Breast epithelium (tissue), 3 donors: ENCODE data around the gene ADARB2.

Experiments used
- POLR2A ChIP-seq: fragments of 450-650 bp; IDR thresholded peaks from one replicate; pipeline ENCODE4 v1.6.1; 2016; ENCODE audit warnings: antibody characterized with exemption, mild to moderate bottlenecking, moderate library complexity
- POLR2AphosphoS5 ChIP-seq, 3 donors: sonication (generic); formaldehyde crosslinking; IDR thresholded peaks; one replicate each; pipeline ENCODE4 v1.6.1; 2017; ENCODE audit warnings: antibody characterized with exemption in 3 of 3
- TF ChIP-seq, protein P1 (sequence below), 3 donors: fragments of 450-650 bp; IDR thresholded peaks; one replicate each; pipeline ENCODE4 v1.5.1; 2016 to 2017; ENCODE audit warnings: antibody characterized with exemption in 3 of 3, mild to moderate bottlenecking in 3 of 3, moderate library complexity in 3 of 3

- TF ChIP-seq, protein P1, sequence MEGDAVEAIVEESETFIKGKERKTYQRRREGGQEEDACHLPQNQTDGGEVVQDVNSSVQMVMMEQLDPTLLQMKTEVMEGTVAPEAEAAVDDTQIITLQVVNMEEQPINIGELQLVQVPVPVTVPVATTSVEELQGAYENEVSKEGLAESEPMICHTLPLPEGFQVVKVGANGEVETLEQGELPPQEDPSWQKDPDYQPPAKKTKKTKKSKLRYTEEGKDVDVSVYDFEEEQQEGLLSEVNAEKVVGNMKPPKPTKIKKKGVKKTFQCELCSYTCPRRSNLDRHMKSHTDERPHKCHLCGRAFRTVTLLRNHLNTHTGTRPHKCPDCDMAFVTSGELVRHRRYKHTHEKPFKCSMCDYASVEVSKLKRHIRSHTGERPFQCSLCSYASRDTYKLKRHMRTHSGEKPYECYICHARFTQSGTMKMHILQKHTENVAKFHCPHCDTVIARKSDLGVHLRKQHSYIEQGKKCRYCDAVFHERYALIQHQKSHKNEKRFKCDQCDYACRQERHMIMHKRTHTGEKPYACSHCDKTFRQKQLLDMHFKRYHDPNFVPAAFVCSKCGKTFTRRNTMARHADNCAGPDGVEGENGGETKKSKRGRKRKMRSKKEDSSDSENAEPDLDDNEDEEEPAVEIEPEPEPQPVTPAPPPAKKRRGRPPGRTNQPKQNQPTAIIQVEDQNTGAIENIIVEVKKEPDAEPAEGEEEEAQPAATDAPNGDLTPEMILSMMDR (IDR thresholded peaks at IDR 0.05), result no peak
- TF ChIP-seq POLR2A (no peak), POLR2AphosphoS5 (IDR thresholded peaks at IDR 0.05) (no peak)
These were observed 416.5 kb downstream of the ADARB2 start for GRCh38 chr10:1320739-1321320.
